HG02623 (cell line): ENCODE measurements around the gene LGALS7B.
"Not testable (repeated sequence)": the region's sequence is repeated elsewhere in the genome, so short reads cannot be mapped to it uniquely, and the experiment has no call there.

ENCODE experiments used
- ATAC-seq: cut with Tn5 transposase; IDR thresholded peaks from one replicate; pipeline ENCODE4 v1.9.1; 2021; ENCODE audit warnings: moderate library complexity; ENCODE audit not compliant: unreplicated experiment

The LGALS7B gene

GRCh38 chr19:38793671-38794070, 4.7 kb downstream of the LGALS7B start:
- no peak for ATAC-seq

- no peak for ATAC-seq
Measured at GRCh38 chr19:38795549-38795948, 6.5 kb downstream of the LGALS7B start.

GRCh38 chr19:38796154-38796553, 7.2 kb downstream of the LGALS7B start:
- no peak for ATAC-seq

GRCh38 chr19:38797781-38798180, 8.8 kb downstream of the LGALS7B start:
- ATAC-seq = not testable (repeated sequence)

GRCh38 chr19:38799104-38799503, 10.1 kb downstream of the LGALS7B start:
- ATAC-seq = no peak

GRCh38 chr19:38800577-38801347, 11.8 kb downstream of the LGALS7B start:
- ATAC-seq = no peak

- no peak for ATAC-seq
Measured at GRCh38 chr19:38801359-38802095, 12.5 kb downstream of the LGALS7B start.

- ATAC-seq = no peak
Measured at GRCh38 chr19:38803543-38803942, 14.5 kb downstream of the LGALS7B start.

GRCh38 chr19:38805180-38805579, 16.2 kb downstream of the LGALS7B start:
- no peak for ATAC-seq

GRCh38 chr19:38806371-38806770, 17.4 kb downstream of the LGALS7B start:
- ATAC-seq = no peak

GRCh38 chr19:38807374-38808098, 18.5 kb downstream of the LGALS7B start:
- not testable (repeated sequence) for ATAC-seq

GRCh38 chr19:38808741-38809140, 19.7 kb downstream of the LGALS7B start:
- no peak for ATAC-seq

GRCh38 chr19:38809592-38810252, 20.7 kb downstream of the LGALS7B start:
- ATAC-seq = no peak

- no peak for ATAC-seq
Measured at GRCh38 chr19:38812009-38812840, 23.2 kb downstream of the LGALS7B start.

GRCh38 chr19:38812841-38813320, 23.9 kb downstream of the LGALS7B start, which contains the start of gene LGALS4:
TSS of gene LGALS4 (minus strand) at chr19:38812945. CDS start at chr19:38812886, 59 bp downstream.
- no peak for ATAC-seq

- no peak for ATAC-seq
Measured at GRCh38 chr19:38813323-38813722, 24.3 kb downstream of the LGALS7B start.

- ATAC-seq = not testable (repeated sequence)
Measured at GRCh38 chr19:38813932-38814331, 24.9 kb downstream of the LGALS7B start.

- no peak for ATAC-seq
Measured at GRCh38 chr19:38815059-38816001, 26.3 kb downstream of the LGALS7B start.
